HepG2 (cell line): ENCODE data around the gene ARHGEF26. TPM values are rescaled to one million over a fixed set of nuclear protein-coding genes. Genes with fewer than 3 reads are reported as not detected.

ENCODE experiments used
- ATF2 ChIP-seq: sonication (generic); formaldehyde crosslinking; IDR thresholded peaks from 2 replicates; pipeline ENCODE4 v1.4.0; 2020; ENCODE audit warnings: missing genetic modification reagents
- DBP ChIP-seq: sonication (generic); formaldehyde crosslinking; IDR thresholded peaks from 2 replicates; pipeline ENCODE4 v1.4.0; 2020; ENCODE audit warnings: missing genetic modification reagents; ENCODE audit errors: not compliant biosample characterization
- ERF ChIP-seq: IDR thresholded peaks from 2 replicates; pipeline ENCODE4 v1.6.1; 2018; ENCODE audit warnings: missing biosample characterization, missing genetic modification reagents
- ISL2 ChIP-seq: sonication (generic); formaldehyde crosslinking; IDR thresholded peaks from 2 replicates; pipeline ENCODE4 v1.5.0; 2020; ENCODE audit warnings: missing genetic modification reagents
- KDM4B ChIP-seq: sonication (generic); formaldehyde crosslinking; IDR thresholded peaks from 2 replicates; pipeline ENCODE4 v1.4.0; 2020; ENCODE audit warnings: missing genetic modification reagents
- MTA1 ChIP-seq: sonication (generic); formaldehyde crosslinking; IDR thresholded peaks from 2 replicates; pipeline ENCODE4 v1.4.0; 2020; ENCODE audit warnings: missing genetic modification reagents, mild to moderate bottlenecking, borderline replicate concordance
- NFE2L1 ChIP-seq: sonication (generic); formaldehyde crosslinking; IDR thresholded peaks from 2 replicates; pipeline ENCODE4 v1.4.0; 2020; ENCODE audit warnings: missing genetic modification reagents, mild to moderate bottlenecking, borderline replicate concordance
- RARG ChIP-seq: sonication (generic); formaldehyde crosslinking; IDR thresholded peaks from 2 replicates; pipeline ENCODE4 v1.4.0; 2020; ENCODE audit warnings: low read depth, mild to moderate bottlenecking, missing genetic modification reagents
- ZBTB7A ChIP-seq: sonication (generic); formaldehyde crosslinking; IDR thresholded peaks from 2 replicates; pipeline ENCODE4 v1.8.0; 2022; ENCODE audit warnings: mild to moderate bottlenecking, missing genetic modification reagents
- ZMAT5 ChIP-seq: sonication (generic); formaldehyde crosslinking; IDR thresholded peaks from 2 replicates; pipeline ENCODE4 v1.5.0; 2020; ENCODE audit warnings: mild to moderate bottlenecking, low read depth, missing genetic modification reagents, borderline replicate concordance
- ZNF3 ChIP-seq: IDR thresholded peaks from 2 replicates; pipeline ENCODE4 v1.7.0; 2017; ENCODE audit warnings: inconsistent platforms
- ZNF552 ChIP-seq: sonication (generic); formaldehyde crosslinking; IDR thresholded peaks from 2 replicates; pipeline ENCODE4 v1.9.0; 2022; ENCODE audit warnings: missing genetic modification reagents, mild to moderate bottlenecking, borderline replicate concordance
- polyA plus RNA-seq, 8 experiments: library from polyadenylated mRNA; depleted of rRNA in 3 of 8; stranded (reverse) in 7 of 8; unstranded in 1 of 8; fragments of >200 nt; fragmentation: Illumina TruSeq in 4 of 8; extraction: Trizol in 4 of 8; gene quantifications; 2 replicates each; pipeline versions ENCODE4 v1.2.1 to v1.2.3, GENCODE V29; 2011 to 2016; ENCODE audit warnings: low read depth in 4 of 8, missing spikeins in 1 of 8, mixed read lengths in 1 of 8; ENCODE audit not compliant: insufficient read depth in 1 of 8
- total RNA-seq, 5 experiments: library from RNA; depleted of rRNA; stranded (reverse); fragments of >200 nt; fragmentation: Illumina TruSeq; extraction: Trizol; gene quantifications; 2 replicates each; pipeline ENCODE4 v1.2.3, GENCODE V29; 2016; ENCODE audit warnings: low read depth in 1 of 5
- TF ChIP-seq, protein P1 (sequence below): sonication (generic); formaldehyde crosslinking; IDR thresholded peaks from 2 replicates; pipeline ENCODE4 v1.5.0; 2020; ENCODE audit warnings: mild to moderate bottlenecking, missing genetic modification reagents
- TF ChIP-seq, protein P2 (sequence below): sonication (generic); formaldehyde crosslinking; IDR thresholded peaks from 2 replicates; pipeline ENCODE4 v1.4.0; 2020; ENCODE audit warnings: missing genetic modification reagents
- TF ChIP-seq, protein P3 (sequence below): sonication (generic); formaldehyde crosslinking; IDR thresholded peaks from 2 replicates; pipeline ENCODE4 v1.4.0; 2020; ENCODE audit warnings: missing genetic modification reagents, borderline replicate concordance
- TF ChIP-seq, protein P4 (sequence below): sonication (generic); formaldehyde crosslinking; conservative IDR thresholded peaks from 2 replicates; pipeline ENCODE4 v1.4.0; 2020; ENCODE audit warnings: missing genetic modification reagents

Gene ARHGEF26
- total and polyA plus RNA-seq, 2 of the 13 experiments (the other 11 are each of a cell fraction or from before 2014, with no cell fraction given): 0.74 to 6.1 TPM

GRCh38 chr3:154252759-154253638 lies 131.8 kb downstream of the ARHGEF26 start (continued):
- TF ChIP-seq DBP (no peak), RARG (CRISPR knock-in tag) (no peak), ISL2 (CRISPR knock-in tag) (peak; percentile 43; the same call in 1 of the 2 replicates), MTA1 (CRISPR knock-in tag) (no peak), ZBTB7A (CRISPR knock-in tag) (no peak), NFE2L1 (CRISPR knock-in tag) (no peak), ATF2 (CRISPR knock-in tag) (no peak), ZNF552 (CRISPR knock-in tag) (no peak), KDM4B (no peak), ERF (peak; percentile 78; the same call in 1 of the 2 replicates), ZMAT5 (no peak), ZNF3 (CRISPR knock-in tag) (no peak)
- TF ChIP-seq, protein P1, sequence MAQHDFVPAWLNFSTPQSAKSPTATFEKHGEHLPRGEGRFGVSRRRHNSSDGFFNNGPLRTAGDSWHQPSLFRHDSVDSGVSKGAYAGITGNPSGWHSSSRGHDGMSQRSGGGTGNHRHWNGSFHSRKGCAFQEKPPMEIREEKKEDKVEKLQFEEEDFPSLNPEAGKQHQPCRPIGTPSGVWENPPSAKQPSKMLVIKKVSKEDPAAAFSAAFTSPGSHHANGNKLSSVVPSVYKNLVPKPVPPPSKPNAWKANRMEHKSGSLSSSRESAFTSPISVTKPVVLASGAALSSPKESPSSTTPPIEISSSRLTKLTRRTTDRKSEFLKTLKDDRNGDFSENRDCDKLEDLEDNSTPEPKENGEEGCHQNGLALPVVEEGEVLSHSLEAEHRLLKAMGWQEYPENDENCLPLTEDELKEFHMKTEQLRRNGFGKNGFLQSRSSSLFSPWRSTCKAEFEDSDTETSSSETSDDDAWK: no peak
- TF ChIP-seq, protein P2, sequence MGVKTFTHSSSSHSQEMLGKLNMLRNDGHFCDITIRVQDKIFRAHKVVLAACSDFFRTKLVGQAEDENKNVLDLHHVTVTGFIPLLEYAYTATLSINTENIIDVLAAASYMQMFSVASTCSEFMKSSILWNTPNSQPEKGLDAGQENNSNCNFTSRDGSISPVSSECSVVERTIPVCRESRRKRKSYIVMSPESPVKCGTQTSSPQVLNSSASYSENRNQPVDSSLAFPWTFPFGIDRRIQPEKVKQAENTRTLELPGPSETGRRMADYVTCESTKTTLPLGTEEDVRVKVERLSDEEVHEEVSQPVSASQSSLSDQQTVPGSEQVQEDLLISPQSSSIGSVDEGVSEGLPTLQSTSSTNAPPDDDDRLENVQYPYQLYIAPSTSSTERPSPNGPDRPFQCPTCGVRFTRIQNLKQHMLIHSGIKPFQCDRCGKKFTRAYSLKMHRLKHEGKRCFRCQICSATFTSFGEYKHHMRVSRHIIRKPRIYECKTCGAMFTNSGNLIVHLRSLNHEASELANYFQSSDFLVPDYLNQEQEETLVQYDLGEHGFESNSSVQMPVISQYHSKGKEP (CRISPR knock-in tag): no peak
- TF ChIP-seq, protein P3, sequence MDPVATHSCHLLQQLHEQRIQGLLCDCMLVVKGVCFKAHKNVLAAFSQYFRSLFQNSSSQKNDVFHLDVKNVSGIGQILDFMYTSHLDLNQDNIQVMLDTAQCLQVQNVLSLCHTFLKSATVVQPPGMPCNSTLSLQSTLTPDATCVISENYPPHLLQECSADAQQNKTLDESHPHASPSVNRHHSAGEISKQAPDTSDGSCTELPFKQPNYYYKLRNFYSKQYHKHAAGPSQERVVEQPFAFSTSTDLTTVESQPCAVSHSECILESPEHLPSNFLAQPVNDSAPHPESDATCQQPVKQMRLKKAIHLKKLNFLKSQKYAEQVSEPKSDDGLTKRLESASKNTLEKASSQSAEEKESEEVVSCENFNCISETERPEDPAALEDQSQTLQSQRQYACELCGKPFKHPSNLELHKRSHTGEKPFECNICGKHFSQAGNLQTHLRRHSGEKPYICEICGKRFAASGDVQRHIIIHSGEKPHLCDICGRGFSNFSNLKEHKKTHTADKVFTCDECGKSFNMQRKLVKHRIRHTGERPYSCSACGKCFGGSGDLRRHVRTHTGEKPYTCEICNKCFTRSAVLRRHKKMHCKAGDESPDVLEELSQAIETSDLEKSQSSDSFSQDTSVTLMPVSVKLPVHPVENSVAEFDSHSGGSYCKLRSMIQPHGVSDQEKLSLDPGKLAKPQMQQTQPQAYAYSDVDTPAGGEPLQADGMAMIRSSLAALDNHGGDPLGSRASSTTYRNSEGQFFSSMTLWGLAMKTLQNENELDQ: no peak
- TF ChIP-seq, protein P4, sequence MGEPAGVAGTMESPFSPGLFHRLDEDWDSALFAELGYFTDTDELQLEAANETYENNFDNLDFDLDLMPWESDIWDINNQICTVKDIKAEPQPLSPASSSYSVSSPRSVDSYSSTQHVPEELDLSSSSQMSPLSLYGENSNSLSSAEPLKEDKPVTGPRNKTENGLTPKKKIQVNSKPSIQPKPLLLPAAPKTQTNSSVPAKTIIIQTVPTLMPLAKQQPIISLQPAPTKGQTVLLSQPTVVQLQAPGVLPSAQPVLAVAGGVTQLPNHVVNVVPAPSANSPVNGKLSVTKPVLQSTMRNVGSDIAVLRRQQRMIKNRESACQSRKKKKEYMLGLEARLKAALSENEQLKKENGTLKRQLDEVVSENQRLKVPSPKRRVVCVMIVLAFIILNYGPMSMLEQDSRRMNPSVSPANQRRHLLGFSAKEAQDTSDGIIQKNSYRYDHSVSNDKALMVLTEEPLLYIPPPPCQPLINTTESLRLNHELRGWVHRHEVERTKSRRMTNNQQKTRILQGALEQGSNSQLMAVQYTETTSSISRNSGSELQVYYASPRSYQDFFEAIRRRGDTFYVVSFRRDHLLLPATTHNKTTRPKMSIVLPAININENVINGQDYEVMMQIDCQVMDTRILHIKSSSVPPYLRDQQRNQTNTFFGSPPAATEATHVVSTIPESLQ (CRISPR knock-in tag): no peak
